ENCODE results near the gene BTNL2.

GRCh38 chr6:32406857-32407256 lies at the start of gene BTNL2:
- TF ChIP-seq, protein P1, sequence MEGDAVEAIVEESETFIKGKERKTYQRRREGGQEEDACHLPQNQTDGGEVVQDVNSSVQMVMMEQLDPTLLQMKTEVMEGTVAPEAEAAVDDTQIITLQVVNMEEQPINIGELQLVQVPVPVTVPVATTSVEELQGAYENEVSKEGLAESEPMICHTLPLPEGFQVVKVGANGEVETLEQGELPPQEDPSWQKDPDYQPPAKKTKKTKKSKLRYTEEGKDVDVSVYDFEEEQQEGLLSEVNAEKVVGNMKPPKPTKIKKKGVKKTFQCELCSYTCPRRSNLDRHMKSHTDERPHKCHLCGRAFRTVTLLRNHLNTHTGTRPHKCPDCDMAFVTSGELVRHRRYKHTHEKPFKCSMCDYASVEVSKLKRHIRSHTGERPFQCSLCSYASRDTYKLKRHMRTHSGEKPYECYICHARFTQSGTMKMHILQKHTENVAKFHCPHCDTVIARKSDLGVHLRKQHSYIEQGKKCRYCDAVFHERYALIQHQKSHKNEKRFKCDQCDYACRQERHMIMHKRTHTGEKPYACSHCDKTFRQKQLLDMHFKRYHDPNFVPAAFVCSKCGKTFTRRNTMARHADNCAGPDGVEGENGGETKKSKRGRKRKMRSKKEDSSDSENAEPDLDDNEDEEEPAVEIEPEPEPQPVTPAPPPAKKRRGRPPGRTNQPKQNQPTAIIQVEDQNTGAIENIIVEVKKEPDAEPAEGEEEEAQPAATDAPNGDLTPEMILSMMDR (IDR thresholded peaks at IDR 0.05): no peak
- TF ChIP-seq POLR2A (IDR thresholded peaks at IDR 0.05): no peak
